Panc1 (cell line): Measurements from ENCODE around the gene SLC6A15. TPM values are rescaled to one million over a fixed set of nuclear protein-coding genes. Genes with fewer than 3 reads are reported as not detected.

ENCODE experiments used
- ATAC-seq: fragments of 200-7000 bp; cut with Tn5 transposase; 2 replicates; pipeline ENCODE4 v1.9.1; 2020; ENCODE audit warnings: mild to moderate bottlenecking, moderate library complexity
- BruUV-seq: library from RNA; stranded (reverse); fragments of 400-500 nt; replicated peaks from 2 replicates; lab custom pipeline; 2021; lab: Mats Ljungman, UMichigan
- CTCF ChIA-PET: fragments of 300-600 bp; sonication (Branson Sonifier 250); formaldehyde crosslinking; loops from one replicate; lab custom pipeline; 2022; ENCODE audit warnings: antibody characterized with exemption; lab: Charles Lee
- POLR2A ChIA-PET: fragments of 300-600 bp; sonication (Branson Sonifier 250); formaldehyde crosslinking; loops from one replicate; lab custom pipeline; 2022; ENCODE audit warnings: antibody characterized with exemption; lab: Charles Lee
- DNase-seq: peaks from one replicate; pipeline ENCODE4 v3.0.0-alpha.2; 2010; ENCODE audit warnings: low read depth, low spot score
- H3K27ac ChIP-seq: 2 replicates; pipeline ENCODE4 v1.5.1; 2011; ENCODE audit warnings: mild to moderate bottlenecking, low read length, inconsistent platforms
- H3K27me3 ChIP-seq: fragments of 200-500 bp; sonication (Bioruptor generic); 2 replicates; pipeline ENCODE4 v1.6.0; 2014; ENCODE audit warnings: low read length, inconsistent platforms; ENCODE audit not compliant: control insufficient read depth, insufficient read depth
- H3K36me3 ChIP-seq: fragments of 200-500 bp; sonication (Bioruptor generic); 2 replicates; pipeline ENCODE4 v1.5.1; 2014; ENCODE audit warnings: inconsistent platforms, mild to moderate bottlenecking, low read length, moderate library complexity; ENCODE audit not compliant: control insufficient read depth, insufficient read depth
- H3K4me1 ChIP-seq: 2 replicates; pipeline ENCODE4 v1.5.1; 2011; ENCODE audit warnings: inconsistent platforms, mild to moderate bottlenecking, low read length, moderate library complexity; ENCODE audit not compliant: control insufficient read depth, insufficient read depth
- H3K4me3 ChIP-seq, 2 experiments: 2 replicates each; pipeline ENCODE4 v1.5.1; 2011 to 2012; ENCODE audit warnings: low read depth in 2 of 2, low read length in 2 of 2, mild to moderate bottlenecking in 2 of 2, inconsistent platforms in 1 of 2, moderate library complexity in 1 of 2
- H3K9me3 ChIP-seq: fragments of 200-500 bp; sonication (Bioruptor generic); 2 replicates; pipeline ENCODE4 v1.5.1; 2014; ENCODE audit warnings: low read depth, mild to moderate bottlenecking, inconsistent platforms, low read length, moderate library complexity; ENCODE audit not compliant: control insufficient read depth, insufficient read depth
- CTCF ChIP-seq: fragments of 450-650 bp; IDR thresholded peaks from 2 replicates; pipeline ENCODE4 v1.5.1; 2017; ENCODE audit warnings: mild to moderate bottlenecking
- POLR2AphosphoS5 ChIP-seq: IDR thresholded peaks from 2 replicates; pipeline ENCODE4 v1.6.1; 2012; ENCODE audit warnings: mild to moderate bottlenecking, low read depth, low read length, moderate library complexity
- SIN3A ChIP-seq: IDR thresholded peaks from 2 replicates; pipeline ENCODE4 v1.6.1; 2012; ENCODE audit warnings: low read depth, mild to moderate bottlenecking, low read length, moderate library complexity, borderline replicate concordance; ENCODE audit not compliant: insufficient read depth
- TCF7L2 ChIP-seq: IDR thresholded peaks from 2 replicates; pipeline ENCODE4 v1.6.1; 2011; ENCODE audit warnings: mild to moderate bottlenecking, low read depth, low read length, inconsistent platforms
- in situ Hi-C: cut with HindIII; loops from 2 replicates; pipeline ENCODE4 v1.10.0; 2016; ENCODE audit warnings: low sequenced_read_pairs, low pct_unique_long_range_greater_than_20kb
- intact Hi-C: fragments of 100-400 bp; cut with micrococcal nuclease; formaldehyde crosslinking; loops from one replicate; pipeline ENCODE4 v1.10.0; 2022; ENCODE audit not compliant: unreplicated experiment
- total RNA-seq: library from RNA; stranded (reverse); gene quantifications from one replicate; pipeline ENCODE4 v1.2.1, GENCODE V29; 2021; ENCODE audit not compliant: unreplicated experiment
- TF ChIP-seq, protein P1 (sequence below), 2 experiments: IDR thresholded peaks; 2 replicates each; pipeline ENCODE4 v1.6.1; 2011 to 2012; ENCODE audit warnings: low read depth in 2 of 2, control low read depth in 1 of 2, low read length in 1 of 2, mild to moderate bottlenecking in 1 of 2, moderate library complexity in 1 of 2; ENCODE audit not compliant: insufficient read depth in 1 of 2

Gene SLC6A15
- total RNA-seq, 1 experiment from 2014 or later: 0.36 TPM

GRCh38 chr12:84816916-84817695 is 95.5 kb downstream of the SLC6A15 start:
- no peak for DNase-seq
- ATAC-seq: no peak
- H3K9me3 ChIP-seq: no peaks in the 10 kb centered on the region
- POLR2A ChIA-PET: no interaction called here
- no peak overlapping the region for H3K27ac ChIP-seq
- CTCF ChIA-PET: no interaction called here
- TF ChIP-seq TCF7L2 (no peak), POLR2AphosphoS5 (no peak), SIN3A (no peak), CTCF (no peak)
- TF ChIP-seq, protein P1, sequence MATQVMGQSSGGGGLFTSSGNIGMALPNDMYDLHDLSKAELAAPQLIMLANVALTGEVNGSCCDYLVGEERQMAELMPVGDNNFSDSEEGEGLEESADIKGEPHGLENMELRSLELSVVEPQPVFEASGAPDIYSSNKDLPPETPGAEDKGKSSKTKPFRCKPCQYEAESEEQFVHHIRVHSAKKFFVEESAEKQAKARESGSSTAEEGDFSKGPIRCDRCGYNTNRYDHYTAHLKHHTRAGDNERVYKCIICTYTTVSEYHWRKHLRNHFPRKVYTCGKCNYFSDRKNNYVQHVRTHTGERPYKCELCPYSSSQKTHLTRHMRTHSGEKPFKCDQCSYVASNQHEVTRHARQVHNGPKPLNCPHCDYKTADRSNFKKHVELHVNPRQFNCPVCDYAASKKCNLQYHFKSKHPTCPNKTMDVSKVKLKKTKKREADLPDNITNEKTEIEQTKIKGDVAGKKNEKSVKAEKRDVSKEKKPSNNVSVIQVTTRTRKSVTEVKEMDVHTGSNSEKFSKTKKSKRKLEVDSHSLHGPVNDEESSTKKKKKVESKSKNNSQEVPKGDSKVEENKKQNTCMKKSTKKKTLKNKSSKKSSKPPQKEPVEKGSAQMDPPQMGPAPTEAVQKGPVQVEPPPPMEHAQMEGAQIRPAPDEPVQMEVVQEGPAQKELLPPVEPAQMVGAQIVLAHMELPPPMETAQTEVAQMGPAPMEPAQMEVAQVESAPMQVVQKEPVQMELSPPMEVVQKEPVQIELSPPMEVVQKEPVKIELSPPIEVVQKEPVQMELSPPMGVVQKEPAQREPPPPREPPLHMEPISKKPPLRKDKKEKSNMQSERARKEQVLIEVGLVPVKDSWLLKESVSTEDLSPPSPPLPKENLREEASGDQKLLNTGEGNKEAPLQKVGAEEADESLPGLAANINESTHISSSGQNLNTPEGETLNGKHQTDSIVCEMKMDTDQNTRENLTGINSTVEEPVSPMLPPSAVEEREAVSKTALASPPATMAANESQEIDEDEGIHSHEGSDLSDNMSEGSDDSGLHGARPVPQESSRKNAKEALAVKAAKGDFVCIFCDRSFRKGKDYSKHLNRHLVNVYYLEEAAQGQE (IDR thresholded peaks at IDR 0.05; ENCODE audit: insufficient read depth in 1 of 2, low read depth in 2 of 2, low read length in 1 of 2): no peak
- H3K4me3 ChIP-seq: no peak overlapping the region
- no peaks in the 10 kb centered on the region for H3K36me3 ChIP-seq
- in situ Hi-C loops (no loop called here), intact Hi-C loops (no loop called here)
- BruUV-seq: no TSS peak
- H3K4me1 ChIP-seq: no peaks in the 10 kb centered on the region
- no peaks in the 10 kb centered on the region for H3K27me3 ChIP-seq

- in situ Hi-C loops: no loop called here
- TF ChIP-seq SIN3A (no peak), TCF7L2 (no peak), CTCF (no peak)
- TF ChIP-seq, protein P1 (IDR thresholded peaks at IDR 0.05; ENCODE audit: insufficient read depth in 1 of 2, low read depth in 2 of 2, low read length in 1 of 2): no peak
- DNase-seq (no peak), ATAC-seq (no peak)
- Histone ChIP-seq H3K9me3 (no peaks in the 10 kb centered on the region), H3K4me3 (no peak overlapping the region), H3K36me3 (no peaks in the 10 kb centered on the region), H3K27ac (no peak overlapping the region), H3K4me1 (no peaks in the 10 kb centered on the region), H3K27me3 (no peaks in the 10 kb centered on the region)
- ChIA-PET CTCF (no interaction called here), POLR2A (no interaction called here)
- BruUV-seq: no TSS peak
- intact Hi-C loops: no loop called here
Measured at GRCh38 chr12:84814664-84815245, 97.8 kb downstream of the SLC6A15 start.
